Prostate gland (tissue), 2 donors: ENCODE results near the gene RPTOR.

ENCODE experiments used
- CTCF ChIP-seq, 4 experiments: fragments of 200-600 bp in 2 of 4; fragments of 450-650 bp in 2 of 4; sonication (generic) in 2 of 4; IDR thresholded peaks; 1 replicate in 3 of 4; 2 replicates in 1 of 4; pipeline ENCODE4 v1.5.1; 2016 to 2019; ENCODE audit warnings: antibody characterized with exemption in 4 of 4, mild to moderate bottlenecking in 2 of 4, moderate library complexity in 2 of 4
- POLR2A ChIP-seq: fragments of 450-650 bp; IDR thresholded peaks from one replicate; pipeline ENCODE4 v1.6.1; 2016; ENCODE audit warnings: antibody characterized with exemption, mild to moderate bottlenecking
- POLR2AphosphoS5 ChIP-seq: sonication (generic); formaldehyde crosslinking; IDR thresholded peaks from one replicate; pipeline ENCODE4 v1.6.1; 2017; ENCODE audit warnings: antibody characterized with exemption

- TF ChIP-seq CTCF (IDR thresholded peaks at IDR 0.05) (no peak), POLR2A (no peak), POLR2AphosphoS5 (no peak)
Observed at GRCh38 chr17:80853076-80853475, 308.4 kb downstream of the RPTOR start.
